Endothelial cell of umbilical vein (primary cell): ENCODE data around the gene PUM2. TPM values are rescaled to one million over a fixed set of nuclear protein-coding genes. Genes with fewer than 3 reads are reported as not detected.

Experiments used
- BruUV-seq: library from RNA; stranded (reverse); fragments of 400-500 nt; replicated peaks from 2 replicates; lab custom pipeline; 2021; lab: Mats Ljungman, UMichigan
- CTCF ChIA-PET: fragments of 300-600, 350-600 bp; sonication (Branson Sonifier 250); formaldehyde crosslinking; loops from one replicate; lab custom pipeline; 2021; ENCODE audit warnings: antibody characterized with exemption, inconsistent platforms; lab: Charles Lee
- POLR2A ChIA-PET: fragments of 300-600, 350-600 bp; sonication (Branson Sonifier 250); formaldehyde crosslinking; loops from one replicate; lab custom pipeline; 2021; ENCODE audit warnings: antibody characterized with exemption, inconsistent platforms; lab: Charles Lee
- DNase-seq: peaks from one replicate; pipeline ENCODE4 v3.0.0-alpha.2; 2011; ENCODE audit warnings: low read depth, low spot score
- FAIRE-seq: peaks from 2 replicates; lab custom pipeline; 2011; peaks lifted over from hg19 to GRCh38; lab: Jason Lieb, UNC
- H2AFZ ChIP-seq: 2 replicates; pipeline ENCODE4 v1.6.0; 2012; ENCODE audit warnings: low read depth, low read length, control low read depth, inconsistent platforms
- H3K27ac ChIP-seq: 2 replicates; pipeline ENCODE4 v1.5.1; 2011; ENCODE audit warnings: low read depth, mild to moderate bottlenecking, control low read depth, low read length, moderate library complexity; ENCODE audit not compliant: insufficient read depth
- H3K27me3 ChIP-seq, 2 experiments: 2 replicates each; pipeline versions ENCODE4 v1.6.0 to v1.6.1; 2011; ENCODE audit warnings: low read length in 2 of 2, mixed read lengths in 1 of 2; ENCODE audit not compliant: control insufficient read depth in 2 of 2, insufficient read depth in 2 of 2
- H3K36me3 ChIP-seq, 2 experiments: 2 replicates in 1 of 2; 3 replicates in 1 of 2; pipeline ENCODE4 v1.5.1; 2011; ENCODE audit warnings: low read length in 2 of 2, mild to moderate bottlenecking in 1 of 2, moderate library complexity in 1 of 2; ENCODE audit not compliant: control insufficient read depth in 2 of 2, insufficient read depth in 2 of 2; ENCODE audit errors: extremely low read depth in 1 of 2
- H3K4me1 ChIP-seq: 3 replicates; pipeline ENCODE4 v1.5.1; 2011; ENCODE audit warnings: mild to moderate bottlenecking, low read length; ENCODE audit not compliant: control insufficient read depth, insufficient read depth; ENCODE audit errors: extremely low read depth
- H3K4me2 ChIP-seq: 2 replicates; pipeline ENCODE4 v1.6.1; 2011; ENCODE audit warnings: low read length, control low read depth, mixed read lengths; ENCODE audit not compliant: insufficient read depth
- H3K4me3 ChIP-seq, 3 experiments: fragments of 200-600 bp in 1 of 3; sonication (generic), shearing (Covaris generic) in 1 of 3; replicated peaks in 1 of 3; 2 replicates each; pipeline ENCODE4 v1.5.1; 2011 to 2016; ENCODE audit warnings: control low read depth in 3 of 3, low read length in 3 of 3, mild to moderate bottlenecking in 2 of 3, inconsistent platforms in 1 of 3, low read depth in 1 of 3, moderate library complexity in 1 of 3; ENCODE audit not compliant: insufficient read depth in 1 of 3
- H3K79me2 ChIP-seq: 2 replicates; pipeline ENCODE4 v1.6.0; 2012; ENCODE audit warnings: low read length, inconsistent platforms; ENCODE audit not compliant: control insufficient read depth, insufficient read depth
- H3K9ac ChIP-seq: replicated peaks from 2 replicates; pipeline ENCODE3; 2011; ENCODE audit warnings: low read length, control low read depth; ENCODE audit not compliant: insufficient read depth; ENCODE audit errors: extremely low read depth
- H3K9me1 ChIP-seq: replicated peaks from 3 replicates; pipeline ENCODE4 v1.6.0; 2011; ENCODE audit warnings: mild to moderate bottlenecking, low read length; ENCODE audit not compliant: control insufficient read depth, insufficient read depth; ENCODE audit errors: extremely low read depth
- H3K9me3 ChIP-seq: replicated peaks from 2 replicates; pipeline ENCODE4 v1.5.1; 2012; ENCODE audit warnings: low read length, inconsistent platforms; ENCODE audit not compliant: control insufficient read depth, insufficient read depth
- H4K20me1 ChIP-seq: replicated peaks from 2 replicates; pipeline ENCODE3; 2011; ENCODE audit warnings: mild to moderate bottlenecking, low read length; ENCODE audit not compliant: control insufficient read depth, insufficient read depth; ENCODE audit errors: extremely low read depth
- CTCF ChIP-seq, 2 donors: IDR thresholded peaks; 1 replicate in 1 of 2; 2 replicates in 1 of 2; pipeline ENCODE4 v1.5.1; 2011; ENCODE audit warnings: low read length in 2 of 2, mild to moderate bottlenecking in 2 of 2, moderate library complexity in 2 of 2, control low read depth in 1 of 2, inconsistent platforms in 1 of 2, low read depth in 1 of 2; ENCODE audit not compliant: insufficient read depth in 1 of 2; ENCODE audit errors: extremely low read depth in 1 of 2
- EZH2 ChIP-seq: IDR thresholded peaks from 2 replicates; pipeline ENCODE4 v1.6.1; 2012; ENCODE audit warnings: borderline replicate concordance, low read depth, mild to moderate bottlenecking, moderate library complexity, low read length, inconsistent platforms; ENCODE audit not compliant: severe bottlenecking
- GATA2 ChIP-seq: IDR thresholded peaks from 2 replicates; pipeline ENCODE4 v1.7.0; 2011; ENCODE audit warnings: low read depth, mild to moderate bottlenecking, moderate library complexity, mixed read lengths, low read length; ENCODE audit not compliant: insufficient read length, insufficient read depth
- JUN ChIP-seq: IDR thresholded peaks from 2 replicates; pipeline ENCODE4 v1.6.1; 2011; ENCODE audit warnings: borderline replicate concordance, low read depth; ENCODE audit not compliant: insufficient read length, insufficient read depth
- MAX ChIP-seq: IDR thresholded peaks from 2 replicates; pipeline ENCODE4 v1.6.1; 2011; ENCODE audit not compliant: insufficient read depth, insufficient read length
- POLR2A ChIP-seq: IDR thresholded peaks from 2 replicates; pipeline ENCODE4 v1.6.1; 2012; ENCODE audit warnings: low read depth, mild to moderate bottlenecking, control low read depth, low read length
- POLR2AphosphoS5 ChIP-seq: IDR thresholded peaks from 2 replicates; pipeline ENCODE4 v1.6.1; 2012; ENCODE audit warnings: low read depth, mild to moderate bottlenecking, control low read depth, low read length, moderate library complexity; ENCODE audit not compliant: insufficient read depth
- dilution Hi-C: fragments of 300-500 bp; cut with MboI; formaldehyde crosslinking; loops from one replicate; pipeline ENCODE4 v1.15.0; 2019; ENCODE audit warnings: low sequenced_read_pairs; ENCODE audit not compliant: extremely low pct_ligation_motif_present
- intact Hi-C: fragments of 100-400 bp; cut with micrococcal nuclease; formaldehyde crosslinking; loops from one replicate; pipeline ENCODE4 v1.10.0; 2022
- polyA plus RNA-seq, 4 experiments: library from polyadenylated mRNA; depleted of rRNA in 3 of 4; stranded (reverse) in 3 of 4; unstranded in 1 of 4; fragments of >200 nt; gene quantifications; 2 replicates each; pipeline versions ENCODE4 v1.2.1 to v1.2.3, GENCODE V29; 2011 to 2012; ENCODE audit warnings: missing spikeins in 1 of 4
- total RNA-seq: library from RNA; stranded (reverse); gene quantifications from 2 replicates; pipeline ENCODE4 v1.2.3, GENCODE V29; 2021

PUM2 gene
- total and polyA plus RNA-seq, 2 donors (not counting 3 experiments of a cell fraction or from before 2014, with no cell fraction given): 32.9 to 83.7 TPM

- H3K36me3 ChIP-seq: peaks cover 19 to 32% of the 10 kb centered on the region in 2 experiments
- H3K9me1 ChIP-seq: no peaks in the 10 kb centered on the region
- DNase-seq (no peak), FAIRE-seq (no peak)
- H3K27ac ChIP-seq: no peak overlapping the region
- no peak overlapping the region for H3K9ac ChIP-seq
- CTCF ChIA-PET: no interaction called here
- TF ChIP-seq MAX (no peak), POLR2A (no peak), EZH2 (no peak), POLR2AphosphoS5 (no peak), JUN (no peak), CTCF (IDR thresholded peaks at IDR 0.05; ENCODE audit: extremely low read depth in 1 of 2, insufficient read depth in 1 of 2, low read depth in 1 of 2, low read length in 2 of 2) (no peak), GATA2 (no peak)
- no peaks in the 10 kb centered on the region for H3K79me2 ChIP-seq
- intact Hi-C loops (no loop called here), dilution Hi-C loops (no loop called here)
- H4K20me1 ChIP-seq: no peaks in the 10 kb centered on the region
- H3K4me1 ChIP-seq: no peaks in the 10 kb centered on the region
- no peak overlapping the region for H3K4me3 ChIP-seq
- no peak overlapping the region for H2AFZ ChIP-seq
- H3K9me3 ChIP-seq: no peaks in the 10 kb centered on the region
- H3K4me2 ChIP-seq: no peak overlapping the region
- BruUV-seq: no TSS peak
- POLR2A ChIA-PET: no interaction called here
- H3K27me3 ChIP-seq: no peaks in the 10 kb centered on the region
These were observed 95.9 kb downstream of the PUM2 start for GRCh38 chr2:20254731-20255130.
